HEK293 (cell line): Measurements from ENCODE around the gene NRP1.

Experiments
- CTCF ChIA-PET: fragments of 350-600 bp; formaldehyde crosslinking; extraction: SDS; loops from one replicate; lab custom pipeline; 2021; ENCODE audit warnings: antibody characterized with exemption; lab: Yijun Ruan, JAX
- POLR2A ChIA-PET: fragments of 300-600 bp; formaldehyde crosslinking; extraction: SDS; loops from one replicate; lab custom pipeline; 2020; ENCODE audit warnings: antibody characterized with exemption, inconsistent platforms; lab: Yijun Ruan, JAX
- H3K27ac ChIP-seq: fragments of 200-500 bp; sonication (Bioruptor generic); 2 replicates; pipeline ENCODE4 v1.5.1; 2014; ENCODE audit warnings: low read depth, low read length, control low read depth, inconsistent platforms; ENCODE audit errors: extremely low read depth
- H3K36me3 ChIP-seq, 2 experiments: fragments of 200-500 bp in 1 of 2; sonication (Bioruptor generic) in 1 of 2; 1 replicate in 1 of 2; 2 replicates in 1 of 2; pipeline ENCODE4 v1.5.1; 2014 to 2017; ENCODE audit warnings: inconsistent platforms in 2 of 2, low read length in 2 of 2; ENCODE audit not compliant: control insufficient read depth in 2 of 2, insufficient read depth in 1 of 2
- H3K4me1 ChIP-seq: fragments of 200-500 bp; sonication (Bioruptor generic); 2 replicates; pipeline ENCODE4 v1.5.1; 2014; ENCODE audit warnings: mild to moderate bottlenecking, low read length, inconsistent platforms; ENCODE audit not compliant: control insufficient read depth, insufficient read depth
- H3K4me3 ChIP-seq: 2 replicates; pipeline ENCODE4 v1.5.1; 2011; ENCODE audit warnings: low read depth, mild to moderate bottlenecking, control low read depth, low read length, moderate library complexity
- H3K9me3 ChIP-seq: fragments of 200-500 bp; sonication (Bioruptor generic); 2 replicates; pipeline ENCODE4 v1.5.1; 2014; ENCODE audit warnings: low read depth, low read length, inconsistent platforms; ENCODE audit not compliant: control insufficient read depth, insufficient read depth
- KLF8 ChIP-seq: fragments of 450-650 bp; formaldehyde crosslinking; IDR thresholded peaks from 2 replicates; pipeline ENCODE4 v1.5.1; 2016; ENCODE audit warnings: missing biosample characterization, missing genetic modification characterization
- KLF9 ChIP-seq: fragments of 450-650 bp; formaldehyde crosslinking; IDR thresholded peaks from 2 replicates; pipeline ENCODE4 v1.5.1; 2016; ENCODE audit warnings: missing biosample characterization, missing genetic modification characterization, low read depth
- PBX3 ChIP-seq: sonication (generic); formaldehyde crosslinking; IDR thresholded peaks from 2 replicates; pipeline ENCODE4 v1.8.1; 2022; ENCODE audit warnings: mild to moderate bottlenecking, moderate library complexity, missing genetic modification reagents
- SCRT1 ChIP-seq: fragments of 450-650 bp; formaldehyde crosslinking; IDR thresholded peaks from 2 replicates; pipeline ENCODE4 v1.5.1; 2016; ENCODE audit warnings: missing biosample characterization, missing genetic modification characterization, borderline replicate concordance
- SP2 ChIP-seq: fragments of 450-650 bp; formaldehyde crosslinking; IDR thresholded peaks from 2 replicates; pipeline ENCODE4 v1.5.1; 2016; ENCODE audit warnings: missing biosample characterization, missing genetic modification characterization
- ZBTB48 ChIP-seq: fragments of 450-650 bp; formaldehyde crosslinking; IDR thresholded peaks from 2 replicates; pipeline ENCODE4 v1.5.1; 2016; ENCODE audit warnings: missing biosample characterization, missing genetic modification characterization
- ZBTB8A ChIP-seq: fragments of 450-650 bp; formaldehyde crosslinking; IDR thresholded peaks from 2 replicates; pipeline ENCODE4 v1.5.1; 2016; ENCODE audit warnings: missing biosample characterization, missing genetic modification characterization
- ZFP69B ChIP-seq: fragments of 450-650 bp; formaldehyde crosslinking; IDR thresholded peaks from 2 replicates; pipeline ENCODE4 v1.5.1; 2016; ENCODE audit warnings: missing biosample characterization, missing genetic modification characterization
- ZNF18 ChIP-seq: fragments of 450-650 bp; formaldehyde crosslinking; IDR thresholded peaks from 2 replicates; pipeline ENCODE4 v1.5.1; 2016; ENCODE audit warnings: missing biosample characterization, missing genetic modification characterization
- ZNF266 ChIP-seq: fragments of 450-650 bp; formaldehyde crosslinking; IDR thresholded peaks from 2 replicates; pipeline ENCODE4 v1.5.1; 2016; ENCODE audit warnings: missing biosample characterization, missing genetic modification characterization, low read depth
- ZNF391 ChIP-seq: fragments of 450-650 bp; formaldehyde crosslinking; IDR thresholded peaks from 2 replicates; pipeline ENCODE4 v1.5.1; 2016; ENCODE audit warnings: low read depth, missing biosample characterization, missing genetic modification characterization, borderline replicate concordance
- ZNF398 ChIP-seq: fragments of 450-650 bp; formaldehyde crosslinking; IDR thresholded peaks from 2 replicates; pipeline ENCODE4 v1.5.1; 2017; ENCODE audit warnings: missing biosample characterization, missing genetic modification characterization
- ZNF544 ChIP-seq: fragments of 450-650 bp; formaldehyde crosslinking; IDR thresholded peaks from 2 replicates; pipeline ENCODE4 v1.5.0; 2017; ENCODE audit warnings: missing biosample characterization, missing genetic modification characterization
- ZNF580 ChIP-seq: fragments of 450-650 bp; formaldehyde crosslinking; IDR thresholded peaks from 2 replicates; pipeline ENCODE4 v1.5.1; 2016; ENCODE audit warnings: missing biosample characterization, missing genetic modification characterization
- ZNF658 ChIP-seq: fragments of 450-650 bp; formaldehyde crosslinking; IDR thresholded peaks from 2 replicates; pipeline ENCODE4; 2016; ENCODE audit warnings: missing biosample characterization, missing genetic modification characterization
- ZNF777 ChIP-seq: fragments of 450-650 bp; formaldehyde crosslinking; IDR thresholded peaks from 2 replicates; pipeline ENCODE4 v1.5.1; 2017; ENCODE audit warnings: missing biosample characterization, missing genetic modification characterization, borderline replicate concordance
- ZSCAN30 ChIP-seq: fragments of 450-650 bp; IDR thresholded peaks from 2 replicates; pipeline ENCODE4 v1.5.1; 2018; ENCODE audit warnings: missing biosample characterization, mild to moderate bottlenecking, missing genetic modification characterization, moderate library complexity
- ZSCAN5A ChIP-seq: fragments of 450-650 bp; formaldehyde crosslinking; IDR thresholded peaks from 2 replicates; pipeline ENCODE4 v1.5.1; 2016; ENCODE audit warnings: missing biosample characterization, missing genetic modification characterization

Gene NRP1

GRCh38 chr10:33237736-33238624 is 96.5 kb downstream of the NRP1 start (continued):
- TF ChIP-seq ZNF398 (tag by site-specific recombination), result no peak
- TF ChIP-seq ZFP69B (tag by site-specific recombination), result no peak
- TF ChIP-seq ZSCAN30 (tag by site-specific recombination), result no peak
- no peak for TF ChIP-seq ZNF544
- no peak for TF ChIP-seq SP2 (tag by site-specific recombination)
- TF ChIP-seq ZBTB48, result no peak

- POLR2A ChIA-PET, result no interaction called here
- Histone ChIP-seq H3K36me3 (peaks cover 0 to 8% of the 10 kb centered on the region in 2 experiments; a peak in 2 of 3 replicates), H3K4me3 (no peak overlapping the region), H3K4me1 (peaks cover 8% of the 10 kb centered on the region), H3K9me3 (no peaks in the 10 kb centered on the region), H3K27ac (no peak overlapping the region)
- no peak for TF ChIP-seq ZNF18 (tag by site-specific recombination)
- TF ChIP-seq ZBTB8A (tag by site-specific recombination), result no peak
- no peak for TF ChIP-seq ZNF580
- TF ChIP-seq ZNF266 (tag by site-specific recombination), result no peak
- TF ChIP-seq KLF8 (tag by site-specific recombination), result no peak
- TF ChIP-seq PBX3, result no peak
- TF ChIP-seq ZNF777 (tag by site-specific recombination), result no peak
- TF ChIP-seq KLF9 (tag by site-specific recombination), result no peak
- no peak for TF ChIP-seq SCRT1
- TF ChIP-seq ZNF658 (tag by site-specific recombination), result no peak
- no peak for TF ChIP-seq ZNF391 (tag by site-specific recombination)
- TF ChIP-seq ZSCAN5A, result no peak
- CTCF ChIA-PET, result interaction anchor here (0.7 kb wide), 1 partner anchor 309 kb away, joined by 3 read pairs; no protein-coding TSS in a partner anchor
Observed at GRCh38 chr10:33236916-33237315, 97.6 kb downstream of the NRP1 start.
